Vagina (tissue), 2 donors: ENCODE measurements around the gene CEP170B.

Experiments
- POLR2A ChIP-seq, 2 donors: fragments of 450-650 bp; IDR thresholded peaks; one replicate each; pipeline ENCODE4 v1.6.1; 2017; ENCODE audit warnings: antibody characterized with exemption in 2 of 2, mild to moderate bottlenecking in 2 of 2, moderate library complexity in 2 of 2
- POLR2AphosphoS5 ChIP-seq, 2 donors: sonication (generic); formaldehyde crosslinking; IDR thresholded peaks; one replicate each; pipeline ENCODE4 v1.9.0; 2017; ENCODE audit warnings: antibody characterized with exemption in 2 of 2, mild to moderate bottlenecking in 2 of 2, low read depth in 1 of 2; ENCODE audit not compliant: insufficient read depth in 1 of 2
- TF ChIP-seq, protein P1 (sequence below), 3 experiments: fragments of 450-650 bp in 2 of 3; fragments of 200-600 bp in 1 of 3; sonication (generic) in 1 of 3; IDR thresholded peaks; one replicate each; pipeline ENCODE4 v1.5.1; 2017 to 2019; ENCODE audit warnings: antibody characterized with exemption in 3 of 3, mild to moderate bottlenecking in 2 of 3, moderate library complexity in 2 of 3

DNA sequence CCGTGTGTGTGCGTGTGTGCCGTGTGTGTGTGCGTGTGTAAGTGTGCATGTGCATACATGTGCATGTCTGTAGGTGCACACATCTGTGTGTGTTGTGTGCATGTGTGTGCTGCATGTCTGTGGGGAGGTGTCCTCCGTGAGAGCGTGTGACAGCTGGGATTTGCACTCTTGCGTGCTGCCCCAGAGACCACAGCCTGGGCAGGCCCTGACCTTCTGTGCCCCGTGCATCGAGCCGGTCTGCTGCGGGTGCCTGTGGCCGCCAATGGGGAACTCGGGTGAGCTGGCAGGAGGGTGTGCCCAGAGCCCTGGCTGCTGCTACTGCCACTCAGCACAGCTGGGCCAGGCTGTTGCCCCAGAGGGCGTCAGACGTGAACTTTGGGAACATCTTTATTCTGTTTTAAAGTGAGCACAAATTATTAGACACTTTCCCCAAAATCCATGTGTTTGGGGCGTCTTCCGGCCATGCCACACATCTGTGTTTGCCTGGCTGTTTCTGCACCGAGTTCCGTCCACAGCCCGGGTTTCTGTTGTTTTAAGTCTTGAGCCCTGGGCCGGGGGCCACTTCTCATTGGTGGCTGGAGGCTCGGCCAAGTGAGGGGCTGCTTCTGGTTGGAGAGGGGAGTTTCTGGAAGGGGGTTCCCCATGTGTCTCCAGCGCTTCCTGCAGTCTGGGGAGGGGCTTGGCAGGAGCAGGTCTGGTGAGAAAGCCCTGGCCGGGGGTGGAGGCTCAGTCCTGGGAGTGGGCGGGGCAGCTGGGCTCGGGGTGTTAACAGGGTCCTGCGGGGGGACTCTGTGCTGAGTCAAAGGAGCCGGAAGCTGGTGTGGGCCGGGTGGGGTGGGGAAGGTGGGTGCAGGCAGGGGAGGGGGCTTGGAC lies 7.6 kb downstream of the CEP170B start:
- no peak for TF ChIP-seq POLR2AphosphoS5 (IDR thresholded peaks at IDR 0.05; ENCODE audit: insufficient read depth in 1 of 2, low read depth in 1 of 2)
- TF ChIP-seq, protein P1, sequence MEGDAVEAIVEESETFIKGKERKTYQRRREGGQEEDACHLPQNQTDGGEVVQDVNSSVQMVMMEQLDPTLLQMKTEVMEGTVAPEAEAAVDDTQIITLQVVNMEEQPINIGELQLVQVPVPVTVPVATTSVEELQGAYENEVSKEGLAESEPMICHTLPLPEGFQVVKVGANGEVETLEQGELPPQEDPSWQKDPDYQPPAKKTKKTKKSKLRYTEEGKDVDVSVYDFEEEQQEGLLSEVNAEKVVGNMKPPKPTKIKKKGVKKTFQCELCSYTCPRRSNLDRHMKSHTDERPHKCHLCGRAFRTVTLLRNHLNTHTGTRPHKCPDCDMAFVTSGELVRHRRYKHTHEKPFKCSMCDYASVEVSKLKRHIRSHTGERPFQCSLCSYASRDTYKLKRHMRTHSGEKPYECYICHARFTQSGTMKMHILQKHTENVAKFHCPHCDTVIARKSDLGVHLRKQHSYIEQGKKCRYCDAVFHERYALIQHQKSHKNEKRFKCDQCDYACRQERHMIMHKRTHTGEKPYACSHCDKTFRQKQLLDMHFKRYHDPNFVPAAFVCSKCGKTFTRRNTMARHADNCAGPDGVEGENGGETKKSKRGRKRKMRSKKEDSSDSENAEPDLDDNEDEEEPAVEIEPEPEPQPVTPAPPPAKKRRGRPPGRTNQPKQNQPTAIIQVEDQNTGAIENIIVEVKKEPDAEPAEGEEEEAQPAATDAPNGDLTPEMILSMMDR (IDR thresholded peaks at IDR 0.05), result no peak
- TF ChIP-seq POLR2A (IDR thresholded peaks at IDR 0.05), result no peak
